OCI-LY1 (cell line): ENCODE data around the gene GP1BB.

Experiments
- H2AFZ ChIP-seq: fragments of 200-600 bp; sonication (generic), shearing (Covaris generic); 2 replicates; pipeline ENCODE4 v1.6.0; 2014; ENCODE audit warnings: antibody characterized with exemption, mild to moderate bottlenecking, low read length
- H3F3A ChIP-seq: fragments of 200-600 bp; sonication (generic), shearing (Covaris generic); 2 replicates; pipeline ENCODE4 v1.6.0; 2014; ENCODE audit warnings: mild to moderate bottlenecking, antibody characterized with exemption, low read length, moderate library complexity; ENCODE audit not compliant: insufficient read depth
- H3K27ac ChIP-seq: fragments of 200-600 bp; sonication (generic); 2 replicates; pipeline ENCODE4 v1.5.1; 2014; ENCODE audit warnings: low read length, mixed run types, mild to moderate bottlenecking, low read depth; ENCODE audit not compliant: poor library complexity, severe bottlenecking
- H3K27me3 ChIP-seq: fragments of 200-600 bp; sonication (generic); 2 replicates; pipeline ENCODE4 v1.6.0; 2014; ENCODE audit warnings: antibody characterized with exemption, mild to moderate bottlenecking, low read length, moderate library complexity; ENCODE audit not compliant: insufficient read depth
- H3K36me3 ChIP-seq: fragments of 200-600 bp; sonication (generic); 2 replicates; pipeline ENCODE4 v1.6.1; 2014; ENCODE audit warnings: mild to moderate bottlenecking, antibody characterized with exemption, low read length, moderate library complexity, mixed read lengths; ENCODE audit not compliant: insufficient read depth
- H3K4me1 ChIP-seq: fragments of 200-600 bp; sonication (generic); 2 replicates; pipeline ENCODE4 v1.5.1; 2014; ENCODE audit warnings: mild to moderate bottlenecking, low read length, moderate library complexity; ENCODE audit not compliant: insufficient read depth, severe bottlenecking
- H3K4me2 ChIP-seq: fragments of 200-600 bp; sonication (generic), shearing (Covaris generic); 2 replicates; pipeline ENCODE4 v1.6.1; 2014; ENCODE audit warnings: low read length
- H3K4me3 ChIP-seq: fragments of 200-600 bp; sonication (generic); 2 replicates; pipeline ENCODE4 v1.5.1; 2014; ENCODE audit warnings: low read length, low read depth, mild to moderate bottlenecking, mixed read lengths; ENCODE audit not compliant: poor library complexity, severe bottlenecking
- H3K79me2 ChIP-seq: fragments of 200-600 bp; shearing (Covaris generic); 2 replicates; pipeline ENCODE4 v1.6.1; 2016; ENCODE audit warnings: mixed run types, low read length, mixed read lengths; ENCODE audit not compliant: insufficient read depth
- H3K9ac ChIP-seq: fragments of 200-600 bp; sonication (generic), shearing (Covaris generic); 2 replicates; pipeline ENCODE4 v1.6.1; 2014; ENCODE audit warnings: mild to moderate bottlenecking, low read length, mixed read lengths
- H3K9me2 ChIP-seq: fragments of 200-600 bp; sonication (generic), shearing (Covaris generic); 2 replicates; pipeline ENCODE4 v1.6.1; 2014; ENCODE audit warnings: low read depth, mild to moderate bottlenecking, low read length, mixed read lengths
- H3K9me3 ChIP-seq: fragments of 200-600 bp; shearing (Covaris generic); 2 replicates; pipeline ENCODE4 v1.6.1; 2014; ENCODE audit warnings: low read length, mixed read lengths
- H4K20me1 ChIP-seq: fragments of 200-600 bp; sonication (generic), shearing (Covaris generic); 2 replicates; pipeline ENCODE4 v1.6.0; 2016; ENCODE audit warnings: mild to moderate bottlenecking, low read length; ENCODE audit not compliant: insufficient read depth
- EZH2 ChIP-seq: fragments of 200-600 bp; sonication (generic), shearing (Covaris generic); IDR thresholded peaks from 2 replicates; pipeline ENCODE4 v1.8.0; 2017; ENCODE audit warnings: borderline replicate concordance, mixed run types, mild to moderate bottlenecking, antibody characterized with exemption, low read length, moderate library complexity, mixed read lengths
- TF ChIP-seq, protein P1 (sequence below): fragments of 200-600 bp; sonication (generic), shearing (Covaris generic); IDR thresholded peaks from 2 replicates; pipeline ENCODE4 v1.5.1; 2017; ENCODE audit warnings: mild to moderate bottlenecking, antibody characterized with exemption, low read length, moderate library complexity, mixed read lengths

GP1BB gene

DNA sequence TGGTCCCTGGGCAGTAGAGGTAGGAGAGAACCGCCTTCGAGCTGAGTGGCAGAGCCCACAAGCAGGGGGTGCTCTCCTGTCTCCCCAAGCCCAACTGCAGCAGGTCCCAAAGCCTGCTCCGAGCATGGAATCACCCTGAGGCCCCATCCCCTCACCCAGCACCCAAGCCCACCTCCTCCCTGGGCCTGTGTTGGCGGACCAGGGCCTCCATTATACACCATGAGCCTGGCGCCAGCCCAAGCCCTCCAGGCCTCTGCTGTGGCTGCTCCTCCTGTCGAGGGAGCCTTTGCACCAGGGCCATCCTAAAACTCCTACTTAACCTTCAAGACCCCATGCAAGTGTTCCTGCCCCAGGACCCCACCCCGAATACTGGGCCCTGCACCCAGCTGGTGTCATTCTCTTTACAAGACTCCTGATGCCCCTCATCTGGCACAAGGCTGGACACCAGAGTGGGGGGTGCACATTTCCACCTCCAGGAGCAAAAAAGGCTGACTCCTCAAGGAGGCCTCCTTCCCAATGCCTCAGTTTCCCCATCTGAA is 16.6 kb downstream of the GP1BB start:
- H3K4me2 ChIP-seq = no peak overlapping the region
- no peaks in the 10 kb centered on the region for H3K79me2 ChIP-seq
- no peak overlapping the region for H3K9ac ChIP-seq
- no peaks in the 10 kb centered on the region for H3K9me3 ChIP-seq
- no peaks in the 10 kb centered on the region for H4K20me1 ChIP-seq
- TF ChIP-seq, protein P1, sequence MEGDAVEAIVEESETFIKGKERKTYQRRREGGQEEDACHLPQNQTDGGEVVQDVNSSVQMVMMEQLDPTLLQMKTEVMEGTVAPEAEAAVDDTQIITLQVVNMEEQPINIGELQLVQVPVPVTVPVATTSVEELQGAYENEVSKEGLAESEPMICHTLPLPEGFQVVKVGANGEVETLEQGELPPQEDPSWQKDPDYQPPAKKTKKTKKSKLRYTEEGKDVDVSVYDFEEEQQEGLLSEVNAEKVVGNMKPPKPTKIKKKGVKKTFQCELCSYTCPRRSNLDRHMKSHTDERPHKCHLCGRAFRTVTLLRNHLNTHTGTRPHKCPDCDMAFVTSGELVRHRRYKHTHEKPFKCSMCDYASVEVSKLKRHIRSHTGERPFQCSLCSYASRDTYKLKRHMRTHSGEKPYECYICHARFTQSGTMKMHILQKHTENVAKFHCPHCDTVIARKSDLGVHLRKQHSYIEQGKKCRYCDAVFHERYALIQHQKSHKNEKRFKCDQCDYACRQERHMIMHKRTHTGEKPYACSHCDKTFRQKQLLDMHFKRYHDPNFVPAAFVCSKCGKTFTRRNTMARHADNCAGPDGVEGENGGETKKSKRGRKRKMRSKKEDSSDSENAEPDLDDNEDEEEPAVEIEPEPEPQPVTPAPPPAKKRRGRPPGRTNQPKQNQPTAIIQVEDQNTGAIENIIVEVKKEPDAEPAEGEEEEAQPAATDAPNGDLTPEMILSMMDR = no peak
- no peak for TF ChIP-seq EZH2
- no peak overlapping the region for H2AFZ ChIP-seq
- H3K4me3 ChIP-seq = no peak overlapping the region
- H3F3A ChIP-seq = no peaks in the 10 kb centered on the region
- no peak overlapping the region for H3K27ac ChIP-seq
- H3K9me2 ChIP-seq = no peaks in the 10 kb centered on the region
- no peaks in the 10 kb centered on the region for H3K4me1 ChIP-seq
- no peaks in the 10 kb centered on the region for H3K36me3 ChIP-seq
- H3K27me3 ChIP-seq = peaks cover 3% of the 10 kb centered on the region; the same call in 1 of the 2 replicates

DNA sequence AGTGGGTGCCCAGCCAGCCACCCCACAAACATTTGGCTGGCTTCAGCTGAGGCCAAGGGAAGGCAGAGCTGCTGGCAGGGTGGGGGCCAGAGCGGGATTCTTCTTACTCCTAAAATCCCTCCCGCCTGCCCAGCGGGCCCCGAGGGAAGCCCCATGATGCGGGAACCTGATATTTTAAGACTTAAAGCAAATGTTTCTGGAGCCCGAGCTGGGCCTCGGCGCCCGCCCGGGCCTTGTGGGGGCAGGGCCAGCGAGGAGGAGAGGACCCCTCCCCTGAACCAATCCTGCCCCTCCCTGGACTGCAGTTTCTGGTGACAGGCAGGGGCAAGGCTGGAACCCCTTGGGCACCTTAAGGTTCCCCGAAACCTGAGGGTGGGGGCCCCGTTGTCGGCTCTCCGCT is 17.2 kb downstream of the GP1BB start:
- TF ChIP-seq, protein P1 = no peak
- TF ChIP-seq EZH2 = no peak
- peaks cover 6% of the 10 kb centered on the region; the same call in 1 of the 2 replicates for H3K27me3 ChIP-seq
- H3K4me2 ChIP-seq = no peak overlapping the region
- H3K9me2 ChIP-seq = no peaks in the 10 kb centered on the region
- H3K79me2 ChIP-seq = no peaks in the 10 kb centered on the region
- H3K9ac ChIP-seq = no peak overlapping the region
- H3K4me1 ChIP-seq = no peaks in the 10 kb centered on the region
- no peaks in the 10 kb centered on the region for H3K36me3 ChIP-seq
- H3K4me3 ChIP-seq = no peak overlapping the region
- H3F3A ChIP-seq = no peaks in the 10 kb centered on the region
- H2AFZ ChIP-seq = no peak overlapping the region
- no peaks in the 10 kb centered on the region for H4K20me1 ChIP-seq
- no peaks in the 10 kb centered on the region for H3K9me3 ChIP-seq
- H3K27ac ChIP-seq = no peak overlapping the region

DNA sequence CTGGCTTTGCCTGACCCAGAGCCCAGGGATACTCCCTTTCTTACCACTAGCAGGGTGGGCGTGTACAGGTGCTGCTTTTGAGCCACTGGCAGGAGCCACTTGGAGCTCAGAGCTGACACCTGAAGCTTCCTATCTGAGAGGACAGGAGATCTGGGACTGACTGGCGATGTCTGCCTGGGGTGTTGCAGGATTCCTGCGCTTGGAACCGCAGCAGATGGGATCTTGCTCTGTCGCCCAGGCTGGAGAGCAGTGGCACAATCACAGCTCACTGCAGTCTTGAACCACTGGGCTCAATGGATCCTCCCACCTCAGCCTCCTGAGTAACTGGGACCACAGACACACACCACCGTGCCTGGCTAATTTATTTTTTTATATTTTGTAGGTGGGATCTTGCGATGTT is 17.7 kb downstream of the GP1BB start:
- TF ChIP-seq, protein P1 = no peak
- TF ChIP-seq EZH2 = no peak
- Histone ChIP-seq H3K9ac (no peak overlapping the region), H3K4me2 (no peak overlapping the region), H3K79me2 (no peaks in the 10 kb centered on the region), H3K27ac (no peak overlapping the region), H3K9me2 (no peaks in the 10 kb centered on the region), H3K27me3 (peaks cover 7% of the 10 kb centered on the region; the same call in 1 of the 2 replicates), H3K4me3 (no peak overlapping the region), H4K20me1 (no peaks in the 10 kb centered on the region), H3K36me3 (no peaks in the 10 kb centered on the region), H3K4me1 (no peaks in the 10 kb centered on the region), H3F3A (no peaks in the 10 kb centered on the region), H3K9me3 (no peaks in the 10 kb centered on the region), H2AFZ (no peak overlapping the region)
